GM10266 (cell line): ENCODE data around the gene EEFSEC.

Experiments used
- DNase-seq: peaks from one replicate; pipeline ENCODE4 v3.0.0; 2012; ENCODE audit errors: extremely low spot score
- TF ChIP-seq, protein P1 (sequence below): IDR thresholded peaks from 2 replicates; pipeline ENCODE4 v1.5.1; 2012; ENCODE audit warnings: mild to moderate bottlenecking, low read depth; ENCODE audit not compliant: control insufficient read depth, insufficient read depth; ENCODE audit errors: missing control alignments

EEFSEC gene

DNA sequence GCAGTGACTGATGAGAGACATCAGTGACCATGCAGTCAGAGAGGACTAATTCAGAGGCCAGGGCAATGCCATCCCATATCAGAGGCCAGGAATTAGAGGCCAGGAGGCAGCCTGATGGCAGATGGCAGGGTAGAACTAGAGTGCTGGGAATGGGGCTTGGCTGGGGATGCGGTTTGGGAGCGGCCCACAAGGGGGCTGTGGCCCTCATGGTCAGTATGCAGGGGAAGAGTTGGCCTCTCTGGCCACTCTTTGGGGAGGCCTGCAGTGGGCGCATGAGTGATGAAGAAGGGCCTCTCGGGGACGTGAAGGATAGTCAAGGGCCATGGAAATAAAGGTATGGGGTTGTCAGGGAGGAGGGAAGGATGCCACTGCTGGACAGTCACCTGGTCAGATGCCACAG, 101.7 kb downstream of the EEFSEC start:
- DNase-seq: no peak
- TF ChIP-seq, protein P1, sequence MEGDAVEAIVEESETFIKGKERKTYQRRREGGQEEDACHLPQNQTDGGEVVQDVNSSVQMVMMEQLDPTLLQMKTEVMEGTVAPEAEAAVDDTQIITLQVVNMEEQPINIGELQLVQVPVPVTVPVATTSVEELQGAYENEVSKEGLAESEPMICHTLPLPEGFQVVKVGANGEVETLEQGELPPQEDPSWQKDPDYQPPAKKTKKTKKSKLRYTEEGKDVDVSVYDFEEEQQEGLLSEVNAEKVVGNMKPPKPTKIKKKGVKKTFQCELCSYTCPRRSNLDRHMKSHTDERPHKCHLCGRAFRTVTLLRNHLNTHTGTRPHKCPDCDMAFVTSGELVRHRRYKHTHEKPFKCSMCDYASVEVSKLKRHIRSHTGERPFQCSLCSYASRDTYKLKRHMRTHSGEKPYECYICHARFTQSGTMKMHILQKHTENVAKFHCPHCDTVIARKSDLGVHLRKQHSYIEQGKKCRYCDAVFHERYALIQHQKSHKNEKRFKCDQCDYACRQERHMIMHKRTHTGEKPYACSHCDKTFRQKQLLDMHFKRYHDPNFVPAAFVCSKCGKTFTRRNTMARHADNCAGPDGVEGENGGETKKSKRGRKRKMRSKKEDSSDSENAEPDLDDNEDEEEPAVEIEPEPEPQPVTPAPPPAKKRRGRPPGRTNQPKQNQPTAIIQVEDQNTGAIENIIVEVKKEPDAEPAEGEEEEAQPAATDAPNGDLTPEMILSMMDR: no peak

DNA sequence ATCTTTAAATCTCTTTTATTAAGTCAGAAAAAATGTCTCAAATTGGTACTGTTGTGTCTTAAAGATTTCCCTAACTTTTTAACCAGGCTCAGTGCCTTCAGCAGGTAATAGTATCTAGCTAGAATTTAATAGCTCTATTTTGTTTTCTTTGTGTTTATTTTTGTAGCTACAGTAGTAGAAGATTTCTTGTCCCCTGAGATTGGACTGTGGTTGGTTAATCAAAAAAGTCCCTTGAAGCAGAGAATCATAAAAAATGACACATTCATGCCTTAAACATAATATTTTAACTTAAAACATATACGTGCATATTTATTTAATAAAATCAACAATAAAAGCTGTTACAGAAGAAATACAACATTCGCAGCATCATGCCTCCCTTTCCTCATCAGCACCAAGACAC, 102.8 kb downstream of the EEFSEC start:
- TF ChIP-seq, protein P1: no peak

DNA sequence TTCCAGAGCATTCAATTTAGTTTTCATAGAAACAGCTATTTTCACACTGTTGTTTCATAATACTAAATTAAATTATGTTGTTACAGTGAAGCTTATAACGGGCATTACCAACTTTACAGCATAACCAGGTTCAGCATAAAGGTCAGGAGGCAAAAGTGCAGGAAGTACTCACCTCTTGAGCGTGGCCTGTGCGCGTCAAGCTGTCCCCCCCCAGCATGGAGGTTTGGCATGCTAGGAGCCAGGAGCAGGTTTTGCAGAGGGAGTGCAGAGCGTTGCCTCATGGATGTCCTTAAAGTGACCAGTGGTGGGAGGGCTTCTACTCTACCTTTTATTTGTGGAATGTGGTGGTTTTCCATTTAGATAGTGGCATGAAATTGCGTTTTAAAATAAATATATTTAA, 104.4 kb downstream of the EEFSEC start:
- DNase-seq: no peak
- TF ChIP-seq, protein P1: no peak

More for the DNA sequence above, 102.8 kb downstream of the EEFSEC start:
- no peak for DNase-seq

DNA sequence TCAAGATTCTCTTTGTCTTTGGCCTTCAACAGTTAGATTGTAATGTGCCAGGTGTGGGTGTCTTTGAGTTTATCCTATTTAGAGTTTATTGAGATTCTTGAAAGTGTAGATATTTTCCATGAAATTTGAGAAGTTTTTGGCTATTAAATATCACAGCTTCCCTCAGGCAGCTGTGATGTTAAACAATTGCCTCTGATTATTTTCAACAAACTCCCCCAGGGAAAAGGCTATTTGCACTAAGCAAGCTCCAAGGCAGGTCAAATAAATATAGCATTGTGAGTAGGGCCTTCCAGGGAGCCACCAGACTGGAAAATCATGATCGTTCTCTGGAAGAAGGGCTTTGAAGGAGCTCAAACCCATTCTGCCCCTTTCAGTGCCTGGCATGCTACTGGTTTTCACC, 107.0 kb downstream of the EEFSEC start:
- TF ChIP-seq, protein P1: no peak
- no peak for DNase-seq

DNA sequence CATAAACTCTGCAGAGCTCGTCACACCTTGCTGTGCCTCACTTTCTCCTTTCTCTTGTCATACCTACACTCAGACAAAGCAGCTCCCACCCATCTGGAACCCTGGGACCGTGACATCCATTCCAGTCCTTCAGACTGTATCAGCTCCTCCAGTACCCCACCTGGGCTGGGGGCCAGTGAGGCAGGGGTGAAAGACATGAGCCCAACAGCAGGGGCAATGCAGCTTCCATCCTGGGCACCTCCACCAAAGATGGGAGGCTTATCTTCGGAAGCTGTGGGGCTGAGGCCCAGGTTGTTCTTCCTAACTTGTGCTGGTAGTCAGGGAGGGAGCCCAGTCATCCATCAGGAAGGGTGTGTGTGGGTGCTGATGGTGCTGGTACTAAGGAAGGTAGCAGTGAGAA, 109.2 kb downstream of the EEFSEC start:
- TF ChIP-seq, protein P1: no peak

DNA sequence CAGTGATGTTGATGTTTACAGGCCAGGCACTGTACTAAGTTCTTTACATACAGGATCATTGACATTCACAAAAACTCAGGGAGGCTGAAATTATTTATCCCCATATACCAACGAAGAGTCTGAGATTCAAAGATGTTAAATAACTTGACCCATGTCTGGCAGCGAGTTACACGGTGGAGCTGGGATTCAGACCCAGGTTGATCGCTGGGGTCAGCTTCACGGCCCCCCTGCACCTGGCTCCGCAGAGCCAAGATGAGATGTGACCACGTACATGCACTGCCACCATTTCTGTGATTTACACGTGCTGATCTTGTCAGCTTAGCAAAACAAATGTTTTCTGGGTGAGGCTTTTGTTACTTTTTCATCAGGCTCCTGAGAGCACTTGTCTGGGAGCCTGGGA, 109.8 kb downstream of the EEFSEC start:
- TF ChIP-seq, protein P1: no peak
- no peak for DNase-seq

More for the DNA sequence above, 109.2 kb downstream of the EEFSEC start:
- DNase-seq: no peak

DNA sequence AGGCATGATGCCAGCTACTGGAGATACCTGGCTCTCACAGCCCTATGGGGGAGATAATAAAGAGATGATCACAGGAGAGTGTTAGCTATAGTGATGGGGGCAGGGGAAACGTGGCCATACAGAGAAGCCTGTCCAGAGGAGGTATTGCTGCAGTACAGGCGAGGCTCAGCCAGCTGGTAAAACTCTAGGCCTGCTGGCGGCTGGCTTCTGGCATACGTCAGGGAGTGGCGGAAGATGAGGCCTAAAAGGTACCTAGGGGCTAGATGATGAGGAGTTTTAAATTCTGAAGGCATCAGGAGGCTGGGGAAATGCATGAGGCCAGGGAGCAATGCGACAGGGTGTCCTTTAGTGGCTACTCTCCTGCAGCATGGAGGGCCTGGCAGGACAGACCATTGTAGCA, 110.7 kb downstream of the EEFSEC start:
- DNase-seq: no peak
- TF ChIP-seq, protein P1: no peak

DNA sequence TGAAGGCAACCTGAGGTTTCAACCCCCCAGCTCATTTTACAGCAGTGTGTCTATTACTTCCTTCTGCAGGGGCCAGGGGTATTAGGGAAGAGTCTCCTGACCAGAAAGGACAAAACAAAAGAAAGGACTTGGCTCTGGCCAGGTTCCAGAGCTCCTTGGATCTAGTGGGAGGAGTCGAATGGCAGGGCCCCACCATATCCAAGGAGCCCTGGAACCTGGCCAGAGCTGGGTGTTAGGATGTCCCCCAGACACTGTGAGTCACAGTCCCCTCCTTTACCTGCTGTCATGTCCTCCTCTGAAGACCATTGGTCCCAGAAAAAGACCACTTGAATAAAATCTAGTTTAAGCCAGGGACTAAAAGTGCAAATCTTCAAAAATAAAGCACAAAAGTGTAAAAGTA, 113.2 kb downstream of the EEFSEC start:
- no peak for DNase-seq
- TF ChIP-seq, protein P1: no peak
